Fibroblast of lung (primary cell): Measurements from ENCODE around the gene F2RL1.

Source experiments
- EZH2 ChIP-seq: IDR thresholded peaks from 2 replicates; pipeline ENCODE4 v1.5.1; 2012; ENCODE audit warnings: low read length, control low read depth, mild to moderate bottlenecking; ENCODE audit errors: missing control alignments
- TF ChIP-seq, protein P1 (sequence below), 2 donors: IDR thresholded peaks in 1 of 2; conservative IDR thresholded peaks in 1 of 2; 1 replicate in 1 of 2; 2 replicates in 1 of 2; pipeline ENCODE4 v1.5.1; 2011 to 2012; ENCODE audit warnings: low read length in 2 of 2, control low read depth in 1 of 2, inconsistent platforms in 1 of 2, low read depth in 1 of 2, mild to moderate bottlenecking in 1 of 2

DNA sequence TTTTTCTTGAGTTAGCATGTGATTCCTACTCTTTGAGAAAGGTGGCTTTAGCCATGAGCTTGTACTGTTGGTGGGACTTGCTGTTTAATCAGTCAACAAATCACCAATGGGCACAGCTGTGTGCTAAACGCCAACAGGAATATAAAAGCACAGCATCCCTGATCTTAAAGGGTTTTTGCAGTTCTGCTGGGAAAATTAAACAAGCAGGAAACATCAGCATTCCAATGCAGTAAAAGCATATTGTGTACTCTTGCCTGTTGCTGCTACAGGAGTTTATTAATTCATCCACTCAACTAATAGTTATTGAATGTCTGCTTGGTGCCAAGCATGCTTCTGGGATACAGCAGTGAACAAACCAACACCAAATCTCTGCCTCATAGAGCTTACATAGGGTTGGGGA is 27.4 kb upstream of the F2RL1 start:
- TF ChIP-seq, protein P1, sequence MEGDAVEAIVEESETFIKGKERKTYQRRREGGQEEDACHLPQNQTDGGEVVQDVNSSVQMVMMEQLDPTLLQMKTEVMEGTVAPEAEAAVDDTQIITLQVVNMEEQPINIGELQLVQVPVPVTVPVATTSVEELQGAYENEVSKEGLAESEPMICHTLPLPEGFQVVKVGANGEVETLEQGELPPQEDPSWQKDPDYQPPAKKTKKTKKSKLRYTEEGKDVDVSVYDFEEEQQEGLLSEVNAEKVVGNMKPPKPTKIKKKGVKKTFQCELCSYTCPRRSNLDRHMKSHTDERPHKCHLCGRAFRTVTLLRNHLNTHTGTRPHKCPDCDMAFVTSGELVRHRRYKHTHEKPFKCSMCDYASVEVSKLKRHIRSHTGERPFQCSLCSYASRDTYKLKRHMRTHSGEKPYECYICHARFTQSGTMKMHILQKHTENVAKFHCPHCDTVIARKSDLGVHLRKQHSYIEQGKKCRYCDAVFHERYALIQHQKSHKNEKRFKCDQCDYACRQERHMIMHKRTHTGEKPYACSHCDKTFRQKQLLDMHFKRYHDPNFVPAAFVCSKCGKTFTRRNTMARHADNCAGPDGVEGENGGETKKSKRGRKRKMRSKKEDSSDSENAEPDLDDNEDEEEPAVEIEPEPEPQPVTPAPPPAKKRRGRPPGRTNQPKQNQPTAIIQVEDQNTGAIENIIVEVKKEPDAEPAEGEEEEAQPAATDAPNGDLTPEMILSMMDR (conservative IDR thresholded peaks at IDR 0.05 in 1 of 2, IDR thresholded peaks at IDR 0.05 in 1 of 2; ENCODE audit: low read depth in 1 of 2, low read length in 2 of 2): no peak
- TF ChIP-seq EZH2: no peak
